ENCODE measurements around the gene PHTF2.

DNA sequence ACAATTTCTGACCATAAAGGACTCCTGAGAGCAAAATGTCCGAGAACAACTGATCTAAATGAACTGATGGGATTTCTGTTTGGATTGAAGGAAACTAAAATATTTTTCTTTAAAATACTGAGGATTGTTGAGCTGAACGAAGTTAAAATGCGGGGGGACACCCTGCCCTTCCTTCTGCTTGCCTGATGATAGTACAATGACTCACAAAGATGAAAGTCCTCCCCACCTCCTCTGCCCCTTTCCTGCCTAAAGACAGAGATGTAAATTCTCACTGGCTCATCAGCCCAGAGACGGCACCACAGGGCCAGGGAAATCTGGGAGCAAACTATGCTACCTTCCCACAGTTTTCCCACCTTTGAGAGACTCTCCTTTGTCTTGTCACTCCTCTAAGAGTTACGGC is 180.6 kb downstream of the PHTF2 start:
- TF ChIP-seq, protein P1, sequence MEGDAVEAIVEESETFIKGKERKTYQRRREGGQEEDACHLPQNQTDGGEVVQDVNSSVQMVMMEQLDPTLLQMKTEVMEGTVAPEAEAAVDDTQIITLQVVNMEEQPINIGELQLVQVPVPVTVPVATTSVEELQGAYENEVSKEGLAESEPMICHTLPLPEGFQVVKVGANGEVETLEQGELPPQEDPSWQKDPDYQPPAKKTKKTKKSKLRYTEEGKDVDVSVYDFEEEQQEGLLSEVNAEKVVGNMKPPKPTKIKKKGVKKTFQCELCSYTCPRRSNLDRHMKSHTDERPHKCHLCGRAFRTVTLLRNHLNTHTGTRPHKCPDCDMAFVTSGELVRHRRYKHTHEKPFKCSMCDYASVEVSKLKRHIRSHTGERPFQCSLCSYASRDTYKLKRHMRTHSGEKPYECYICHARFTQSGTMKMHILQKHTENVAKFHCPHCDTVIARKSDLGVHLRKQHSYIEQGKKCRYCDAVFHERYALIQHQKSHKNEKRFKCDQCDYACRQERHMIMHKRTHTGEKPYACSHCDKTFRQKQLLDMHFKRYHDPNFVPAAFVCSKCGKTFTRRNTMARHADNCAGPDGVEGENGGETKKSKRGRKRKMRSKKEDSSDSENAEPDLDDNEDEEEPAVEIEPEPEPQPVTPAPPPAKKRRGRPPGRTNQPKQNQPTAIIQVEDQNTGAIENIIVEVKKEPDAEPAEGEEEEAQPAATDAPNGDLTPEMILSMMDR (IDR thresholded peaks at IDR 0.05; ENCODE audit: low read depth, low read length, poor library complexity, severe bottlenecking): no peak
- TF ChIP-seq EZH2phosphoT487 (IDR thresholded peaks at IDR 0.05; ENCODE audit: borderline replicate concordance, low read length): no peak
